ENCODE data around the gene GDPD5. TPM values are rescaled to one million over a fixed set of nuclear protein-coding genes. Genes with fewer than 3 reads are reported as not detected.

The GDPD5 gene
- total and polyA plus RNA-seq, 9 of the 15 experiments (the other 6 are each of a cell fraction or from before 2014, with no cell fraction given): 0.32 to 27.3 (median 8.0) TPM

- TF ChIP-seq TEAD4 (IDR thresholded peaks at IDR 0.05; ENCODE audit: low read length) (peak; percentile 83), TEAD4 (CRISPR knock-in tag; IDR thresholded peaks at IDR 0.05; ENCODE audit: borderline replicate concordance) (no peak), NCOA4 (IDR thresholded peaks at IDR 0.05; ENCODE audit: partially characterized antibody) (no peak), RCOR1 (IDR thresholded peaks at IDR 0.05; ENCODE audit: borderline replicate concordance in 1 of 2, low read depth in 2 of 2, low read length in 2 of 2) (peak in 1 of 2 experiments; percentile 76; a peak in 2 of 4 replicates), HINFP (tag; conservative IDR thresholded peaks at IDR 0.05; ENCODE audit: low read depth) (no peak), MTA3 (IDR thresholded peaks at IDR 0.05; ENCODE audit: borderline replicate concordance) (0 out of 2 replicates have a peak, but pooled peaks have one; percentile 64), BCL6 (CRISPR knock-in tag; IDR thresholded peaks at IDR 0.05) (no peak), ZNF79 (CRISPR knock-in tag; IDR thresholded peaks at IDR 0.05; ENCODE audit: low read depth) (no peak), RBM14 (IDR thresholded peaks at IDR 0.05; ENCODE audit: borderline replicate concordance, insufficient read depth, low read depth, low read length) (no peak), SMC3 (conservative IDR thresholded peaks at IDR 0.05; ENCODE audit: insufficient read depth, low read depth, low read length) (no peak), BCLAF1 (IDR thresholded peaks at IDR 0.05; ENCODE audit: borderline replicate concordance in 1 of 2, control insufficient read depth in 1 of 2, low read depth in 2 of 2, low read length in 1 of 2) (no peak), YY1 (IDR thresholded peaks at IDR 0.05; ENCODE audit: borderline replicate concordance in 1 of 3, control insufficient read depth in 1 of 3, extremely low read depth in 1 of 3, insufficient read depth in 3 of 3, insufficient read length in 1 of 3, insufficient replicate concordance in 2 of 3, low read depth in 1 of 3, low read length in 2 of 3) (no peak), WHSC1 (IDR thresholded peaks at IDR 0.05; ENCODE audit: low read length) (no peak), MBD1 (CRISPR knock-in tag; IDR thresholded peaks at IDR 0.05) (no peak), TAL1 (IDR thresholded peaks at IDR 0.05) (peak; percentile 89), CBFA2T3 (IDR thresholded peaks at IDR 0.05) (peak; percentile 91), NFYB (IDR thresholded peaks at IDR 0.05; ENCODE audit: extremely low read depth, insufficient read length) (no peak), MYC (IDR thresholded peaks at IDR 0.05; ENCODE audit: low read depth, low read length) (peak; percentile 40; the same call in 1 of the 2 replicates), MYC (CRISPR knock-in tag; IDR thresholded peaks at IDR 0.05; ENCODE audit: borderline replicate concordance, low read depth) (no peak), GTF2B (IDR thresholded peaks at IDR 0.05; ENCODE audit: extremely low read depth, insufficient read length) (no peak)
These were observed 104.6 kb downstream of the GDPD5 start (continued) for GRCh38 chr11:75421035-75421602.
